HG02885 (cell line): ENCODE measurements around the gene POLN.

Source experiments
- ATAC-seq: cut with Tn5 transposase; IDR thresholded peaks from one replicate; pipeline ENCODE4 v1.9.1; 2021; ENCODE audit warnings: mild to moderate bottlenecking; ENCODE audit not compliant: unreplicated experiment, poor library complexity

The POLN gene

DNA sequence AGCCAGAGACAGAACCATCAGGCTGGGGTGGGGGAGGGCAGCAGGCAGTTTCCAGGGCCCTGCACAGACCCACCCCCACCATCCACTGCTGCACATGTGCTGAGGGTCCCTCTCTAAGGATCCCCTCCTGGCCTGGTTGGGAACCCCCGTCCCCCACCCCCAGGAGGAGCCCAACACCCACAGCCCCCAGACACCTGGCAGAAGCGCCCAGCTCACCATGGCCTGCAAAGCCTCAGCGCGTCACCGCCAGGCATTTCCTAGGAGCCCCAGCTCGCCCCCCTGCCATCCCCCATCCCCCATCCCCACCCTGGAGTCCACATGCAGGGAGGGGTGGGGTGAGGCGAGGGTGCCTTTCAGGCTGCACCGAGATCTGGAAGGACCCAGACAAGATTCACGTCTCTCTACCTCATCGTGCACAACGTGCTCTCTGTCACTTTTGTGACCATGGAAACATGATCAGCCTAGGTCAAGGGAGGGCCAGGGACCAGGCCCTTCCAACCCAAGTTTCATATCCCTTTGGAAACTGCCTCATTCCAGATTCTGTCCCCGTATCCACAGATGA, 10.7 kb upstream of the POLN start:
- ATAC-seq, result no peak

DNA sequence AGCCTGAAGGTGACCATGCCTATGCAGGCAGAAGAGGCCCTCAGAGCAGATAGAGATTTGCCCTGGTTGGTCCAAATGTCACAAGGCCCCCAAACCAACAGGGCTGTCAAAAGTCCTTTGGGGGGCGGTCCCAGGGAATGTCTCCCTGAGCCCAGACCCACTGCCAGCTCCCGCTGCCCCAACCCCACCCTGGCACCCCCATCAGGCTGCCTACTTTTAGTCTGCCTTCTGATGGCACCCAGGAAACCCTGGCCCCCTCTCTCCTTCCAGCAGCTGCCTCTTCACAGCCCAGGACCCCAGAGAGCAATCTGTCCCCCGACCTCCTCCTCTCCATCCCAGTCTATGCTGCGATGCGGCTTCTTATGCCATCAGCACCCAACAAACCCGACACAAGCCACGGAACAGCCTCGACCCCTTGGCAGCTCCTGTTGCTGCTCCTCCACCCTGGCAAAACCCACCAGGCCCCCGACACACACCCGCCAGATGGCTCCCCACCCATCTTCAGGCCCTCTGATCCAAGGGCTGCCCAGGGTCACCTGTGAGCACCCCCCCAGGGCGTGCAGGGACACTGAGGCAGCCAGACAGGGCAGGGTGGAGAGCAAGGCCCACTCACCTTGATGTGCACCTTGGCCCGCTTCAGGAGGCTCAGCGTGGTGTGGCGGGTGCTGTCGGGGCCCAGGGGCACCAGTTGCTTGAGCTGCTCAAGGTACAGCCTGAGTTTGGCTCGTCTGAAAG, 10.0 kb upstream of the POLN start:
- ATAC-seq, result no peak

DNA sequence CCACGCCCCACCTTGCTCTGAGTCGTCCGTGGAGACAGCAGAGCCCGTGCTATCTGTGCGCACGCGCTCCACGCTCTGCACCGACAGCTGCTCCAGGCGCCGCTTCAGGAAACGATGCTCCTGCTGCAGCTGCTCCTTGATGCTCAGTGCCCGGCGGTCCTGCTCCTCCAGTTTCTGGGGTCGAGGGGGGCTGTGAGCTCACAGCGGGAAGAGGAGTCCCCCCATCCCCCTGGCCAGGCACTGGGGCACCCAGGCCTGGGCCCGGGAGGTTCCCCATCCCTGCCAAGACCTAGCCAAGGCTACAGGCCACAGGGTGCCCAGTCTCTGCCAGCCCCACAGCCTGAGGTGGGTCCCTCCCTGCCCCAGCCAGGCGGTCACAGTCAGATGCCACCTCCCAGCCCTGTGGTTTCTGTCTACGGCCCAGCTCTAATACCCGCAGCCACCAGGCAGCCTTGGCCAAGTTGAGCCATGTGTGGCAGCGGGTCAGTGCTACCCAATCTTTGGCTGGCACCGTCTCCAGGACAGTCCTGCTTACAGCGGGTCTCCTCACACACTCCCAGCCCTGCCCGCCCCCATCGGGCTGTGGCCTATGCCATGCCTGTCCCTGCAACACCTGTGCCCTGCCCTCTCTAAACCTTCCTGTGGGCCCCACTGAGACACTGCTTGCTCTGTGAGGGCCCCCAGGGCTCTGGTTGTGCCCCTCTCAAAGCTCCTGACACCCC, 9.3 kb upstream of the POLN start:
- ATAC-seq, result no peak

DNA sequence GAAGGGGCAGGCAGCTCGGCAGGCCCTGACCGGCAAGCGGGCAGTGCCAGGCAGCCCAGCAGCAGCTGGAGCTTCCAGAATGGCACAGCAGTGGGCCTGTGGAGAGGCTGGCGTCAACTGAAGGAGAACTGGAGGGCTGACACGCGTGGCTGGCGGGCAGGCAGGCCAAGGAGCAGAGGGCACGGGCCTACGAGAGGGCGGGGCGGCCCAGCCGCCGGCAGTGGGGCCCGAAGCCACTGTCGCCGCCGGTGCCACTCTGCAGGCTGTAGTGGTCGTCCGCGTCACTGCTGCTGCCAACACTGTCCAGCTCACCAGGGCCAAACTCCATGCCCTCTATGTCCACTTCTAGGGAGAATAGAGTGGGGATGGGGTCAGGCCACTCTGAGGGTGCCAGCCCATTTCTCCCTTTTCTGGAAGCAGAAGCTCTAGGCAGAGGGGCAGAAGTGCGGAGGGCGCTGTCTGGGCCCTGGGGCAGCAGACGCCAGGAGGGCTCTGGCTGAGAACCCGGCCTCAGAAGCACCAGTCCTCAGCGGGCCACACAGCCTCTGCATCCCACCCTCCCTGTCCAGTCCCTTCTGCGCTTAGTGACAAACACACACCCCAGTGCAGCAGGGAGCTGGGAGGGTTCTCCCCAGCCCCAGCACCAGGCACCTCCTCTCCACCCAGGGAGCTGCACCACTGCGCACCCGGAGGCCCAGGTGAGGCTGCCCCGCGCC, 8.6 kb upstream of the POLN start:
- ATAC-seq, result no peak

DNA sequence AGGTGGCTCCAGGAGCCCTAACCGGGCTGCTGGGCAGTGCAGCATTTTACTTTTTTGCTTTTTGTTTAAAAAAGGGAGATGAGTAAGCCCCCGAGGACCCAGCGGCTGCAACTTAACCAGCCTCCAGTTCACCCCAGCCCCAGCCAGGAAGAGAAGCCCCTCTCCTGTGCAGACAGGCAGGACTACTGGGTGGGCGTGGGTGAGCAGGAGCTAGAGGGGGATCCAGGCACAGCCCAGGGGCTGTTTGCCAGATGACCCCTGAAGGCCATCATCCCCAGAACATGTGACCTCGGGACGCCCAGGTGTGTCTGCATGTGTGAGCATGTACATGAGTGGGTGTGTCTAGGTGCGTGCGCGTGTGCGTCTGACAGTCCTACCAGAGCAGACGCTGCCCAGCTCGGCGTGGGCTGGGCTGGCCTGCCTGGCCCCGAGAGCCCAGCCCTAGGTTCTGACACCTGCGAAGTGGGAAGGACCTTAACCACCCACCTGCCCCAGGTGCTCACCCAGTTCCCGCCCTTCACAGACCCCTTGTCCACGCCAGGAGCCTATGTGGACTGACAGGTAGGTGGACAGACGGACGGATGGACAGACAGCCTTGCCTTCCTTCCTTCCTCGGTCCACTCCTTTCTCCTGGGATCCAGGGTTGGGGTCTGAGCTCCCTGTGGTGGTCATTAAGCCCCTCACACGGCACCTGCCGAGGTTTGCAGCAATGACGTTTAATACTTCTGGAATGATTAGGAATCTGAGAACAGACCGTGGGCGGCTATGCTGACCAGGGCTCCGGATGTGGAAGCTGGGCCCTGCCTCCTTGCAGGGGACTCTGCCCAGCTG, 7.8 kb upstream of the POLN start:
- ATAC-seq, result no peak

DNA sequence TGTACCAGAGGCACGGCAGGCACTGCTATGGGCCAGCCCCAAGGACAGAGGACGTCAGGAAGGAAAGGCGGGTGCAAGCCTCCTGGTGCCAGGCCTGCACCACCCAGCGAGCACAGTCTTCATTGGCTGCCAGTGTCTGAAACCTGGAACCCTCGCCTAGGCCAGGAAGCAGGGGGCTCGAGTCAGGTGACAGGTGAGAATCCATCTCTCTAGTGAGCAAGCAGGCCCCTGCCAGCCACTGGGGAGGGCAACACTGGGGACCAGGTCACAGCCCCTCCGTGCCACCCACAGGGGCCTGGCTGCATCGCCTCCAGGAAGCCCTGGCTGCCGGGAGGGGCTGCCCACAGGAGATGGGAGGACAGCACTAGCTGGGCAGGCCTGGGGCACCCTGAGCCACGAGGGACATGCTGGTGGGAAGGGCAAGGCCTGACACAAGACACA, 6.9 kb upstream of the POLN start:
- ATAC-seq, result no peak

DNA sequence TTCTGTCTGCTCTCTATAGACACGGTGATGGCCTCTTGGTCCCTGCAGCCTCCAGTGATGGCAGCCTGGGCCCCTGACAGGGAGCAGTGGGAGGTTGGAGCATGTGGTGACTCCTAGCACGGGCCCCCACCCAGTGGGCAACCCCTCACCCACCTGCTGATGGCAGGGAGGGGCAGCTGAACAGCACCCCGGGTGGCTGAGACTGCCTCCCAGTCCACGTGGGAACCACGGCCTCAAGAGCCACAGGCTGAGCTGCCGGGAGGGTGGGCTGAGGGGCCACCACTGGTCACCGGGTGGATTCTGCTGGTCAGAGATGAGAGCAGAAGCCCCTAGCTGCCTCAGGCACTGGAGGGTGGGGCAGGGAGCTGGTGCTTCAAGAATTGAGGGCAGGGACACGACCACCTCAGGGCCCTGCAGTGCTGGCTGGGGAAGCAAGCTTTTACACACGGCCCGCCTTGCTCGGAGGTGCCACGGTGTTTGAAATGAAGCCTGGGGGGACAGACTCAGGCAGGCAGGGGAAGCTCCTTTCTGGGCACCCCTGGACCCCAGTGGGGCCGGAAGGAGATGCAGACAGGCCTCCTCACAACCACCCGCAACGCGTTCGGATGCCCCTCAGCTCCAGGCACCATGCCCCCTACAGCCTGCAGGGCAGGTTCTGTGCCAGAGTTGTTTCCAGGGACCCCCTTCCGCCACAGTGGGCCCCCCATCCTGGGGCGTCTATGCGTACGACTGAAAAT, 6.3 kb upstream of the POLN start:
- ATAC-seq, result no peak

DNA sequence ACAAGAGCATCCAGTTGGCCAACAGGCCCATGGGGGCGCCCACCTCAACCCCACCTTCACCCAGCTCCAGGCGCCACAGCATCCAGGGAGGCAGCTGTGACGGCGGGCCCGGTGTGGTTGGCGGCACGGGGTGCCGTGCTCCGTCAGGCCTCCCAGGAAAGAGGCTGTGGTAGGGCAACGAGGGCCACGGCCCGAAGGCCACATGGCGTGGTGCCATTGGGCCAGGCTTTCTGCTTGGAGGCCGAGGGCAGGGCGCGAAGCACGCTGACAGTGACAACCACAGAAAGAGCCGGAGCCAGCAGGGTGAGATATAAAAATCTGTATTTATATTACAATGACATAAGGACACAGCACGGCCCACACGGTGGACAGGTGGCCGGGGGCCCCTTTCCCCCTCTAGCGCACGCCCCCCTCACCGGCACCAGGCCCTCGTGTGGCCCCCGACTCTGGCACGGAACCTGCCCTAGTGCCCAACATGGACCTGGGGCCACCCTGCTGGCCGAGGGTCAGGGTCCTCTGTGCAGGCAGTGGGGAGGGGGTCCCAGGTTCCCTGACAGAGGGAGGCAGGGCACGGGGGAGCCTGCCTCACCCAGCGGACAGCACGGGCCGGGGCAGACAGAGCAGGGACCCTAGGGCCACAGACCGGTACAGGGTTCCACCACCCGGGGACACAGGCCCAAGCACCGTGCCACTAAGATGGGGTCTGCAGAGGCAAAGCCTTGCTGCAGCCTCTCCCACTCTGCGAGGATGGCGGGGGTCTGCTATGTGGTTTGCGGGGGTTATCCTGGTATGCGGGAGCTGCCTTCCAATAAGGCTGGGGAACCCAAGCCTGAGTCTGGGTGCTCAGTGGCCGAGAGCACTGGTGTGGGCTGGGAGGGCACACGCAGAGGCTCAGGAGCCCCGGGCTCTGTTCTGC, 5.5 kb upstream of the POLN start:
- ATAC-seq, result no peak

DNA sequence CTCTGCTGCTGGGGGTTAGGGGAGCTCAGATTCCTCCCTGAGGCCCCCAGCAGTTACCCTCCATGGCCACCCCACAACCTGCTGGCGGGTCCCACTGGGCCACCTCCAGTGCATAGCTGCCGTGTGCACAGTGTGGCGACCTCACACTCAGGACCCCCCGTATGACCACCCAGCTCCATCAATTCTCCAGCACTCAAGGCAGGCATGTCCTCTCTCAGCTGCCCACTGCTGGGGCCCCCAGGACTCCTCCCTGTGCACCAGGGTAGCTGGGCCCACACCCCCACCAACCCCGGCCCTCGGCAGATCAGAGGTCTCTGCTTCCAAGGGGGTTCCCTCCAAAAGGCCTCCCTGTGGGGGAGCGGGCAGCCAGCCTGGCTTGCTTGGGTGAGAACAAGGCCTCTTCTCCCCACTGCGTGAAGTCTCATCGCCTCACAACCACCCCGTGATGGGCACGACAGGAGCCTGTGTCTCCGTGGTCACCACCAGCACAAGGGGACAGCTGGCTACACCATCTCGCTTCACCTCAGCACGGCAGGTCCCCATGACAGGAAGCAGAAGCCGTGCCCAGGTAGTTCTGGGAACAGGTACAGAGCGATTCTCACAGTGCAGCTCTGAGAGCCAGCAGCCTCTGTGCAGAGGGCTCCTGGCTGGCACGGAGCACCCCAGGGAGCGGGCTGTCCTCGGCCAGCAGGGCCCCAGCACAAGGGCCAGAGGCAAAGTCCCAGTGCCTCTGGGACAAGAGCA, 4.6 kb upstream of the POLN start:
- no peak for ATAC-seq

DNA sequence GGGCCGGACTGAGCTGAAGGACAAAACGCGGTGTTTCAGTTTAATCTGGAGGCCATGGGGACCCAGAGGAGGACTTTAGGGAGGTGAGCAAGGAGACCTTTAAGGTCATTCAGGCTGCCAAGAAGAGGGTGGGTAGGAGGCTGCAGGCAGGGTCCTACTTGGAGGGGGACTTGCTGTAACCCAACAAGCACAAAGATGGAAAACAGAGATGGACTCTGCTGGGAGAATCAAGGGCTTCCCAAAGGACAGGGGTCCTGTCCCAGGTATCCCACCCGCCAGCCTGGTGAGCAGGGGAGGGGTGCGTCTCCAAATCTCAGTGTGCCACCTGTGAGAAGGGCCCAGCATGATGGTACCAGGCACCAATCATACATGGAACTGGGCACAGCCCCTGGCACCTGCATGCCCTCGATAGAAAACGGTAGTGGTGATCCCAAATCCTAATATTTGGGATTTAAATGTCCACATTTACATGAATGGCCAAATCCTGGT, 3.9 kb upstream of the POLN start:
- no peak for ATAC-seq

DNA sequence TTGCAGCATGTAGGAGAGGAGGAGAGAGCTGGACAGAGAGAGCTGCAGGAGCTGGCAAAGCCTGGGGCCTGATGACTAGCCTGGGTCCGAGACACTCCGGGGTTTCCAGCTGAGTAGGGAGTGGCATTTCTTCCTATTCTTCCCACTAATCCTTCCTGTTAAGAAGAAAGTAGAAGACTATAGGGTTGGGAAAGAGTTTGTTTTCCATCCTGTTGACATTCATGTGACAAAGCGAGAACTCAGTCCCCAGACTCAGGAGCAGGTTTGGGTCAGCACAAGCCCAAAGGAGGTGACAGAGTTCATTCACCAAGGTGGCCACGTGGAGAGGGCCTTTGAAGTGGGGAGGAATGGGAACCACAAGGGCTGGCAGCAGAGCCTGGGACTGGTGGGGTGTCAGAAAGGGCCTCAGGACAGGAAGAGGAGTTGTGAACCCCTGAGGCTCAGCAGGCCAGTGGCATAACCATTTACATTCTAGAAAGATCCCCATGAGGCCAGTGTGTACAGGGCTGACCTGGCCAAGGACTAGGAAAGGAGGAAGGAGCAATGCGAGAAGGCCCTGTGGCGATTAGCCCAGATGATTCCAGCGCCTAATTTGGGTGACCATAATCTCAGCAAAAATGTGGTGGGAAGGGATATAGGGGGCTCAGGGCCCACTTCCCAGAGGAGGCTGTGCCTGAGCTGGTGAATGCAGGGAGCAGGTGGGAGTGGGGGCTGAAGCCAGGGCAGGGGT, 3.3 kb upstream of the POLN start:
- no peak for ATAC-seq

DNA sequence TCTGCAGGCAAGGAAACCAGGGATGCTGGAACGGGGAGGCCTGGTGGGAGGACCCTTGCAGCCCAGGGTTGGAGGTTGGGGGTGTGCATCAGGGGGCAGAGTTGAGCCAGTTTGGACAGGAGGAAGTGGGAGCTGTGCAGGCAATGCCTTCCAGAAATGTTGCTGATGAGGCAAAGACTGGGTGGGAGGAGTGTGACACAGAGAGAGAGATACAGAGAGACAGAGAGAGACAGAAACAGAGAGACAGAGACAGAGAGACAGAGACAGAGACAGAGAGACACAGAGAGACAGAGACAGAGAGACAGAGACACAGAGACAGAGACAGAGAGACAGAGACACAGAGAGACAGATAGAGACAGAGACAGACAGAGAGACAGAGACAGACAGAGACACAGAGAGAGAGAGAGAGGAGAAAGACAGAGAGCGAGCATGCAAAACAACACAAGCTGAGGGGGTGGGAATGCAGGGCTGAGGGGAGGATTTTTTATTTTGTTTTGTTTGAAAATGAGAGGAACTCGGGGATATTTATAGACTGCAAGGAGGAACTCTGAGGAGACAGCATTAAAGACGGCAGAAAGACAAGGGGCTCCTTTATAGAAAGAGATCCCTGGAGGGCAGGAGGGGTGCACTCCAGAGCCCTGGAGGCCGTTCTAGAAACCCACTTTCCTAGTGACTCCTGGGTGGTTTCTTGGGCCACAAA, 1.9 kb upstream of the POLN start:
- no peak for ATAC-seq

DNA sequence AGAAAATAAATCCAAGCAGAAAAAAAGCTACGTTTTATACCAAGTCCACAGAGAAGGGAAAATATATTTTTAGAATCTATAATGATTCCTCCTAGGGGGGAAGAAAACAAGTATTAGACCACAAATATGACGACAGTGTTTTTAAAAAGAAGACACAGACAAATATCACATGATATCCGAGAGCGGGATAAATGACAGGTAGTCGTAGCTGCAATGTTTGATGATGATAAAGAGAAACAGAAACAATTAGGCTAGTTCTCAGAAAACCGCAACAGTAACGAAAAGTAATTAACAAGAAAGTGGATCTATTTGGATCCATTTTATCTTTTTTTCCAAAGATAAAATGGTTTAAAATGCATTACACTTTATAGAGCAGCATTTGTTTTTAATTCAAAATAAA, 918 bp downstream of the POLN start:
- no peak for ATAC-seq

DNA sequence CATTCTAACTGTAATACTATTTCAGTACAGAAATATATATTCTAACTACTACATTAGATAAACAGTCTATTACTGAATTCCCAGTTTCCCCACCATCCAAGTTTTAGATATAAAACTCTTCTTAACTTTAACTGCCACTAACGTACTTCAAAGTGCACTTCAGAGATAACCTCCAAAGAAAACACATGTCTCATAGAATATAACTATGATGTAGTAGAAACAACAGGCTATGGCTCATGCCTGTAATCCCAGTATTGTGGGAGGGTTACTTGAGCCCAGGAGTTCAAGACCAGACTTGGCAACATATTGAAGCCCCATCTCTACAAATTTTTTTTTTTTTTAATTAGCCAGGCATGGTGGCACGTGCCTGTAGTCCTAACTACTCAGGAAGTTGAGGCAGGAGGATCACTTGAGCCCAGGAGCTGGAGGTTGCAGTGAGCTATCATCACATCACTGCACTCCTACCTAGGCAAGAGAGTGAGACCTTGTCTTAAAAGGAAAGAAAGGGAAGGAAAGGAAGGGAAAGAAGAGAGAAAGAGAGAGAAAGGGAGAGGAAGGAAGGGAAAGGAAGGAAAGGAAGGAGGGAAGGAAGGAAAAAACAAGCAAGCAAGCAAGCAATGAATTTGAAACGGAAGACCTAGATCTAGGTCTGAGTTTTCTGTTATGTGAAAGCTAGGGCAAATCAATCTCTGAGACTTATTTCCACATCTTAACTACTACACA, 4.8 kb downstream of the POLN start:
- ATAC-seq, result no peak

DNA sequence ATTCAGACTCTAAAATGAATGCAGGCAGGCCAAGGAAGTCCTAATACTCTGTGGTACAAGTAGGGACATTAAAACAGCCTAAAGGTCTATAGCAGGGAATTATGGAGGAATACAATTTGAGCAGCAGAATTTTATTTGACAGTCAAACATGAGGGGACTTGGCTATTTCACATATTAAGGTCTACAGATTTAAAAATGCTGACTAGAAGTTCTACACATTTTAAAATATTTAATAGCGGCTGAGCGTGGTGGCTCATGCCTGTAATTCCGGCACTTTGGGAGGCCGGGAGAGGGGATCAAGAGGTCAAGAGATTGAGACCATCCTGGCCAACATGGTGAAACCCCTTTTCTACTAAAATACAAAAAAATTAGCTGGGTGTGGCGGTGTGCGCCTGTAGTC, 10.8 kb downstream of the POLN start:
- ATAC-seq, result no peak

DNA sequence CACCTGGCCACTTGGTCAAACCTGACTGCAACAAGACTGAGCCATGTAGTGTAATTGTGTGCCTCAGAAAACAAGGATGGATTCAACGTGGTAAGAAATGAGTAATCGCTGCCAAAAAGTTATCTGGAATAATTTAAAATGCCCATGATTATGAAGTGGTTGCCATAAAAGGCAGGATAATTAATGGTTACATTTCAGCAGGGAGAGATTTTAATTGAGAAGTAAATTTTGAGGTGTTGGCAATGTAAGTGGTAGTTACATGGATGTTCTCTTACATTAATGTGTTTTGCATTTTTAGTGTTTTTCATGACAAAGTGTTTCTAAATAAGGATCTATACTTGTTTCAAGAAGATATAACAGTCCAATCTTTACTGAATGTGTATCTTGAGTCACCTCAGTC, 15.7 kb downstream of the POLN start:
- ATAC-seq, result no peak
